Heart left ventricle (tissue), 16 donors: Measurements from ENCODE around the gene GRID2IP. TPM values are rescaled to one million over a fixed set of nuclear protein-coding genes. Genes with fewer than 3 reads are reported as not detected.
A peak's percentile ranks its signal among the peaks of the same experiment; 100 is the strongest.

ENCODE experiments used
- ATAC-seq, 4 donors: fragments of 200-7000 bp; cut with Tn5 transposase; one replicate each; pipeline ENCODE4 v1.9.1; 2020 to 2022; ENCODE audit warnings: moderate library complexity in 4 of 4, mild to moderate bottlenecking in 3 of 4, moderate number of reproducible peaks in 1 of 4
- DNase-seq, 5 donors: peaks; one replicate each; pipeline ENCODE4 v3.0.0-alpha.2; 2020
- H3K27ac ChIP-seq, 12 donors: fragments of 200-600 bp; sonication (generic) in 4 of 12; one replicate each; pipeline versions ENCODE4 v1.5.0 to v1.8.0; 2016 to 2022; ENCODE audit warnings: mild to moderate bottlenecking in 2 of 12
- H3K27me3 ChIP-seq, 9 donors: fragments of 200-600 bp; sonication (generic) in 2 of 9; one replicate each; pipeline versions ENCODE4 v1.5.1 to v1.8.0; 2016 to 2022; ENCODE audit warnings: mild to moderate bottlenecking in 3 of 9
- H3K36me3 ChIP-seq, 9 donors: fragments of 200-600 bp; sonication (generic) in 2 of 9; one replicate each; pipeline versions ENCODE4 v1.5.0 to v1.8.0; 2018 to 2022; ENCODE audit warnings: mild to moderate bottlenecking in 2 of 9
- H3K4me1 ChIP-seq, 12 donors: fragments of 200-600 bp; sonication (generic) in 4 of 12; one replicate each; pipeline versions ENCODE4 v1.5.0 to v1.8.0; 2016 to 2022; ENCODE audit warnings: mild to moderate bottlenecking in 3 of 12
- H3K4me3 ChIP-seq, 12 donors: fragments of 200-600 bp; sonication (generic) in 4 of 12; one replicate each; pipeline versions ENCODE4 v1.5.0 to v1.8.0; 2017 to 2022; ENCODE audit warnings: mild to moderate bottlenecking in 9 of 12, moderate library complexity in 4 of 12
- H3K9me3 ChIP-seq, 12 donors: fragments of 200-600 bp; sonication (generic) in 4 of 12; one replicate each; pipeline versions ENCODE4 v1.5.0 to v1.8.0; 2016 to 2022; ENCODE audit warnings: mild to moderate bottlenecking in 1 of 12
- CTCF ChIP-seq, 12 donors: fragments of 200-600 bp; sonication (generic) in 4 of 12; IDR thresholded peaks; one replicate each; pipeline versions ENCODE4 v1.5.0 to v1.8.0; 2018 to 2022; ENCODE audit warnings: antibody characterized with exemption in 12 of 12, mild to moderate bottlenecking in 5 of 12
- POLR2A ChIP-seq, 2 donors: fragments of 450-650 bp; IDR thresholded peaks; one replicate each; pipeline ENCODE4 v1.6.1; 2017; ENCODE audit warnings: antibody characterized with exemption in 2 of 2, mild to moderate bottlenecking in 2 of 2, moderate library complexity in 2 of 2
- WGBS, 4 donors: extraction: QIAGEN DNeasy Blood & Tissue Kit in 2 of 4; methylation state at CpG; one replicate each; pipeline versions ENCODE4 v1.1.5 to v1.1.7; 2013 to 2018; 5-methylcytosine and 5-hydroxymethylcytosine counted together
- intact Hi-C, 10 donors: fragments of 100-400 bp; cut with DNase I; formaldehyde crosslinking; loops; one replicate each; pipeline versions ENCODE4 v1.11.1 to v1.14.2; 2022
- polyA plus RNA-seq, 2 donors: library from polyadenylated mRNA; stranded (reverse); fragments of 200-250 nt; gene quantifications; one replicate each; pipeline ENCODE4 v1.2.3, GENCODE V29; 2013
- total RNA-seq, 9 donors: library from RNA; depleted of rRNA in 2 of 9; stranded (reverse); fragments of >200 nt in 2 of 9; fragmentation: NEBNext Ultra II Directional in 3 of 9; extraction: Animal tissue kit (Norgen Biotek cat#: 25700) in 3 of 9; gene quantifications; one replicate each; pipeline versions ENCODE4 v1.1.0 to v1.2.4, GENCODE V29; 2016 to 2023
- donor health status: ischemic (EF 13 %, LVEDD 7.1; RV severe dilation, severe dysfunction).
- donor health status: healthy with polysubstance abuse.
- donor health status: DM: no; HTN: yes; CAD: no.
- donor health status: DM: no; HTN: no; CAD: no.
- donor health status: ischemic (EF 25% LVEDD 6.9; RV normal size, moderate dysfunction).
- donor health status: ischemic (EF 25% LVEDD 5.7; RV mildly dilated, moderate dysfunction).
- donor health status: healthy.
- donor health status: DM: yes; HTN: yes; CAD: no.
- donor health status: ischemic (EF 35%, LVEDD 5.7; RV mildly dilated, moderate dysfunction).
- donor health status: nonischemic (EF 11% LVEDD 7.7; RV severe dilation, severe dysfunction).
- donor health status: DM: yes; HTN: yes; CAD: no.
- donor health status: PGD.
- donor health status: ischemic (EF 29% LVEDD 5.4; RV normal size, mild dysfunction).
- donor health status: nonischemic (EF 23%, LVEDD 6.1; RV moderate dilation, normal function).

GRID2IP gene
- total and polyA plus RNA-seq, 11 donors = 0.01 to 0.16 (median 0.08) TPM; not detected in 7

GRCh38 chr7:6480323-6480660, 71.0 kb downstream of the GRID2IP start:
- intact Hi-C loops = no loop called here
- TF ChIP-seq CTCF (IDR thresholded peaks at IDR 0.05) (no peak), POLR2A (IDR thresholded peaks at IDR 0.05) (no peak)
- peaks cover 11 to 78% (median 56%) of the 10 kb centered on the region in 12 donors for H3K4me1 ChIP-seq
- H3K9me3 ChIP-seq = no peaks in the 10 kb centered on the region
- ATAC-seq (no peak), DNase-seq (no peak)
- peaks cover 0 to 41% (median 0%) of the 10 kb centered on the region in 9 donors for H3K36me3 ChIP-seq
- peak overlapping the region in 6 of 12 donors; percentile 3 to 36 (median 6) for H3K4me3 ChIP-seq
- no peaks in the 10 kb centered on the region for H3K27me3 ChIP-seq
- 25 to 37% (median 36%) methylated on average over 5 of the region's 5 CpGs for WGBS, 4 donors
- H3K27ac ChIP-seq = peak overlapping the region in 9 of 12 donors; percentile 5 to 61 (median 33)

GRCh38 chr7:6479067-6479466, 72.2 kb downstream of the GRID2IP start:
- H3K27ac ChIP-seq = no peak overlapping the region
- intact Hi-C loops = no loop called here
- H3K4me1 ChIP-seq = peaks cover 11 to 72% (median 50%) of the 10 kb centered on the region in 12 donors
- peaks cover 0 to 50% (median 7%) of the 10 kb centered on the region in 9 donors for H3K36me3 ChIP-seq
- no peak for DNase-seq
- TF ChIP-seq POLR2A (IDR thresholded peaks at IDR 0.05) (no peak), CTCF (IDR thresholded peaks at IDR 0.05) (no peak)
- ATAC-seq = no peak
- no peak overlapping the region for H3K4me3 ChIP-seq
- 88 to 95% (median 93%) methylated on average over 8 of the region's 8 CpGs for WGBS, 4 donors
- no peaks in the 10 kb centered on the region for H3K27me3 ChIP-seq
- H3K9me3 ChIP-seq = no peaks in the 10 kb centered on the region

- TF ChIP-seq POLR2A (IDR thresholded peaks at IDR 0.05) (no peak), CTCF (IDR thresholded peaks at IDR 0.05) (no peak)
- intact Hi-C loops = no loop called here
- ATAC-seq (no peak), DNase-seq (no peak)
- peaks cover 11 to 77% (median 50%) of the 10 kb centered on the region in 12 donors for H3K4me1 ChIP-seq
- H3K9me3 ChIP-seq = no peaks in the 10 kb centered on the region
- no peak overlapping the region for H3K27ac ChIP-seq
- WGBS, 4 donors = 92 to 97% (median 97%) methylated on average over 7 of the region's 7 CpGs
- peaks cover 0 to 59% (median 16%) of the 10 kb centered on the region in 9 donors for H3K36me3 ChIP-seq
- H3K4me3 ChIP-seq = no peak overlapping the region
- H3K27me3 ChIP-seq = no peaks in the 10 kb centered on the region
Observed at GRCh38 chr7:6478186-6478585, 73.1 kb downstream of the GRID2IP start.

GRCh38 chr7:6477318-6477660, 74.0 kb downstream of the GRID2IP start:
- Histone ChIP-seq H3K27me3 (no peaks in the 10 kb centered on the region), H3K27ac (no peak overlapping the region), H3K4me1 (peaks cover 8 to 70% (median 43%) of the 10 kb centered on the region in 12 donors), H3K4me3 (no peak overlapping the region), H3K9me3 (no peaks in the 10 kb centered on the region), H3K36me3 (peaks cover 0 to 65% (median 25%) of the 10 kb centered on the region in 9 donors)
- WGBS, 4 donors = 50 to 74% (median 69%) methylated on average over 1 of the region's 1 CpG
- ATAC-seq (no peak), DNase-seq (no peak)
- TF ChIP-seq CTCF (IDR thresholded peaks at IDR 0.05) (no peak), POLR2A (IDR thresholded peaks at IDR 0.05) (no peak)
- intact Hi-C loops = no loop called here
